ENCODE measurements around the gene ZNF77.

ZNF77 gene

DNA sequence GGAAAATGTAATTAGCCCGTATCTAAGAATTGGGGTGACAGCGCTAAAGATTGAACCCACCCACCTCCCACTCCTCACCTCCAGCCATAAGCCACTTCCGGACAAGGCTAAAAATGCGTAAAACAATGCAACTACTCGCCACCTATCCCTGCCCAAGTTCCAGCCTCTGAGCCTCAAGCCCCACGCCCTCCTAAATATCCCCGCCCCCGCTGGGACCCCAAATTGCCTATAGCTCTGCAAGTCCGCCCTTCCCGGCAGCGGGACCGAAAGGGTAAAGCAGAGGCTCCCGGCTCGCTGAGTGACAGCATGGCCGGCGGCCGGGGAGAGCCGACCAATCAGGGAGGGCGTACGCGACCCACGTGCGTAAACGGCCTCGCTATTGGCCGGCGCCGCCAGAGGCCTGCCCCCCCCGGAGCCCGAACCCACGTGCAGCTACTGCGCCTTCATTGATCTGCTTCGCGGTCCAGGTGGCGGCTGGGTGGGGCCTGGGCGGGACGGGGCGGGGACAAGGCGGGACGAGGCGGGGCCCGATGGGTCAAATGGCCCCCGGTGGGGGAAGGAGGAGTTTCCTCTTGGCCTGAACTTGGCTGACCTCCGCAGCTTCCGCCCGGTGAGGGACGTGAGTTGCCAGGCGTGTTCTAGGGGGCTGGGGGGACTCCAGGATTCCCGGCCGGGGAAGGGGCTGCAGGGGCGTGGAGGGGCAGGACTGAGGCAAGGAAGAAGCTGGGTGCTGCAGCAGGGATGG lies 32.4 kb upstream of the ZNF77 start, which contains the start of gene TLE6:
Gene TLE6, plus strand, starts transcription at position 564 of the 745 bp plus-strand sequence. CDS start 670 bp downstream, outside the sequence.
- TF ChIP-seq SIN3A (IDR thresholded peaks at IDR 0.05; ENCODE audit: borderline replicate concordance, insufficient read depth, low read length) (0 out of 2 replicates have a peak, but pooled peaks have one; percentile 13), FOXP2 (optimal IDR thresholded peaks at IDR 0.05; ENCODE audit: borderline replicate concordance, extremely low read depth, extremely low read length, insufficient read depth) (no peak)

GRCh38 chr19:2976609-2977000 lies 31.8 kb upstream of the ZNF77 start:
- TF ChIP-seq, protein P1, sequence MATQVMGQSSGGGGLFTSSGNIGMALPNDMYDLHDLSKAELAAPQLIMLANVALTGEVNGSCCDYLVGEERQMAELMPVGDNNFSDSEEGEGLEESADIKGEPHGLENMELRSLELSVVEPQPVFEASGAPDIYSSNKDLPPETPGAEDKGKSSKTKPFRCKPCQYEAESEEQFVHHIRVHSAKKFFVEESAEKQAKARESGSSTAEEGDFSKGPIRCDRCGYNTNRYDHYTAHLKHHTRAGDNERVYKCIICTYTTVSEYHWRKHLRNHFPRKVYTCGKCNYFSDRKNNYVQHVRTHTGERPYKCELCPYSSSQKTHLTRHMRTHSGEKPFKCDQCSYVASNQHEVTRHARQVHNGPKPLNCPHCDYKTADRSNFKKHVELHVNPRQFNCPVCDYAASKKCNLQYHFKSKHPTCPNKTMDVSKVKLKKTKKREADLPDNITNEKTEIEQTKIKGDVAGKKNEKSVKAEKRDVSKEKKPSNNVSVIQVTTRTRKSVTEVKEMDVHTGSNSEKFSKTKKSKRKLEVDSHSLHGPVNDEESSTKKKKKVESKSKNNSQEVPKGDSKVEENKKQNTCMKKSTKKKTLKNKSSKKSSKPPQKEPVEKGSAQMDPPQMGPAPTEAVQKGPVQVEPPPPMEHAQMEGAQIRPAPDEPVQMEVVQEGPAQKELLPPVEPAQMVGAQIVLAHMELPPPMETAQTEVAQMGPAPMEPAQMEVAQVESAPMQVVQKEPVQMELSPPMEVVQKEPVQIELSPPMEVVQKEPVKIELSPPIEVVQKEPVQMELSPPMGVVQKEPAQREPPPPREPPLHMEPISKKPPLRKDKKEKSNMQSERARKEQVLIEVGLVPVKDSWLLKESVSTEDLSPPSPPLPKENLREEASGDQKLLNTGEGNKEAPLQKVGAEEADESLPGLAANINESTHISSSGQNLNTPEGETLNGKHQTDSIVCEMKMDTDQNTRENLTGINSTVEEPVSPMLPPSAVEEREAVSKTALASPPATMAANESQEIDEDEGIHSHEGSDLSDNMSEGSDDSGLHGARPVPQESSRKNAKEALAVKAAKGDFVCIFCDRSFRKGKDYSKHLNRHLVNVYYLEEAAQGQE (IDR thresholded peaks at IDR 0.05; ENCODE audit: insufficient read depth in 1 of 2, low read depth in 2 of 2, low read length in 2 of 2): no peak
- TF ChIP-seq FOXP2 (optimal IDR thresholded peaks at IDR 0.05; ENCODE audit: borderline replicate concordance, extremely low read depth, extremely low read length, insufficient read depth) (no peak), TAF1 (IDR thresholded peaks at IDR 0.05; ENCODE audit: borderline replicate concordance, insufficient read depth, low read length) (no peak), SIN3A (IDR thresholded peaks at IDR 0.05; ENCODE audit: borderline replicate concordance, insufficient read depth, low read length) (no peak), POLR2AphosphoS5 (IDR thresholded peaks at IDR 0.05; ENCODE audit: low read depth, low read length) (no peak)

GRCh38 chr19:2974342-2975041 lies 29.7 kb upstream of the ZNF77 start:
- TF ChIP-seq TAF1 (IDR thresholded peaks at IDR 0.05; ENCODE audit: borderline replicate concordance, insufficient read depth, low read length): no peak
- TF ChIP-seq, protein P1 (IDR thresholded peaks at IDR 0.05; ENCODE audit: insufficient read depth in 1 of 2, low read depth in 2 of 2, low read length in 2 of 2): no peak
- no peak for TF ChIP-seq SIN3A (IDR thresholded peaks at IDR 0.05; ENCODE audit: borderline replicate concordance, insufficient read depth, low read length)
- TF ChIP-seq FOXP2 (optimal IDR thresholded peaks at IDR 0.05; ENCODE audit: borderline replicate concordance, extremely low read depth, extremely low read length, insufficient read depth): no peak
- no peak for TF ChIP-seq POLR2AphosphoS5 (IDR thresholded peaks at IDR 0.05; ENCODE audit: low read depth, low read length)

DNA sequence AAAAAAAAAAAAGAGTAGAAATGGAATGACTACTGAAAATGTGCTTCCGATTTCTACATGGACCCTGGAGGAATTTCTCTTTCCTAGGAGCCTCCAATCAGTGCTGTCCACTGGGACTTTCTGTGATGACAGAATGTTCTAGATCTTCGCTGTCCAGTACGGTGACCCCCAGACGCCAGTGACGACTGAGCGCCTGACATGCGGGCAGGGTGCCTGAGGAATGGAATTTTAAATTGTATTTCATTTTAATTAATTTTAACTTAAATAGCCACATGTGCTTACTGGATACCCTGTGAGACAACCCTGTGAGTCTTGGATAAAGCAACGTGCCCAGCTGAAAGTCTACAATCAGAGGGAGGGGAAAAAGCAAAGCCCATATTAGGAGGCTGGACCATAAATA lies 28.5 kb upstream of the ZNF77 start:
- TF ChIP-seq SIN3A (IDR thresholded peaks at IDR 0.05; ENCODE audit: borderline replicate concordance, insufficient read depth, low read length): no peak
- no peak for TF ChIP-seq POLR2AphosphoS5 (IDR thresholded peaks at IDR 0.05; ENCODE audit: low read depth, low read length)
- TF ChIP-seq, protein P1 (IDR thresholded peaks at IDR 0.05; ENCODE audit: insufficient read depth in 1 of 2, low read depth in 2 of 2, low read length in 2 of 2): no peak
- TF ChIP-seq FOXP2 (optimal IDR thresholded peaks at IDR 0.05; ENCODE audit: borderline replicate concordance, extremely low read depth, extremely low read length, insufficient read depth): no peak
- no peak for TF ChIP-seq TAF1 (IDR thresholded peaks at IDR 0.05; ENCODE audit: borderline replicate concordance, insufficient read depth, low read length)

GRCh38 chr19:2970201-2970835 lies 25.5 kb upstream of the ZNF77 start:
- TF ChIP-seq SIN3A (IDR thresholded peaks at IDR 0.05; ENCODE audit: borderline replicate concordance, insufficient read depth, low read length) (no peak), FOXP2 (optimal IDR thresholded peaks at IDR 0.05; ENCODE audit: borderline replicate concordance, extremely low read depth, extremely low read length, insufficient read depth) (no peak), TAF1 (IDR thresholded peaks at IDR 0.05; ENCODE audit: borderline replicate concordance, insufficient read depth, low read length) (no peak), POLR2AphosphoS5 (IDR thresholded peaks at IDR 0.05; ENCODE audit: low read depth, low read length) (no peak)

Data from PFSK-1 (cell line).